ENCODE measurements around the gene TMEM181.

Gene TMEM181

DNA sequence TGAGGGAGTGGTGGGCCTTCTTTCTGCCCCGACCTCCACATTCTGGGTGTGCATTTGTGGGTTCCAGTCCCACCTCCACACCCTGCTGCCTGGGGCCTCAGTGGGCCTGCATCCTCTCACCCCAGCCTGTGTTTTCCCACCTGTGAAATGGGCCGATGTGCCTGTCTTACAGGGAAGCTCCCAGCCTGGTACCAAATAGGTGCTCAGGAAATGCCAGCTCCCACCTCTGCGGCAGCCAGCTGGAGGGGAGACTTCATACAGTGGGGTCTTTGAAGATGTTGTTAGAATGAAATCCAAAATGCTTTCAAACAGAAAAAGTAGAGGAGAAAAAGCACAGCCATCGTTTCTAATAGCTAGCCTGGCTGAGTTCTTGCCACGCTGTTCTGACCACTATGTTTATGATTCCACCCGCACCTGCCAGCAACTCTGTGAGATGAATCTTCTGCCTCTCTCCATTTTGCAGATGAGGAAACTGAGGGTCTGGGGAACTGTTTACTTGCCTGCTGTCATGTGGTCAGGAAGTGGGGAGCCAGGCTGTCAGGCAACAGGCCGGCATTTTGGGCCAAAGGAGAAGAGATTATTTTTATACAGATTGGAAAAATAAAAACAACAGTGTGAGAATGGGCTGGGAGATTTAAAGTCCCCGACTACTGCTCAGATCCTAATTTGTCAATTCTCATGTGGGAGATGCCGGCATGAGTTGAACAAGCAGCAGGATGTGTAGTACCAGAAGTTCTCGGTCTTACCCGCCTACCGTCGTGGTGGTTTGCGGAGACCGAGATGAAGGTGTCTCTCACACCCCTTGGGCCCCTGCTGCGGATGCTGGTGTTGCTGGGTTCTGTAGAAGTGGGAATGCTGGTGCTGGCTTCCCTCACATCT lies 4.6 kb downstream of the TMEM181 start:
- no peak for DNase-seq

GRCh38 chr6:158565122-158565429 lies 5.2 kb downstream of the TMEM181 start:
- no peak for DNase-seq

DNA sequence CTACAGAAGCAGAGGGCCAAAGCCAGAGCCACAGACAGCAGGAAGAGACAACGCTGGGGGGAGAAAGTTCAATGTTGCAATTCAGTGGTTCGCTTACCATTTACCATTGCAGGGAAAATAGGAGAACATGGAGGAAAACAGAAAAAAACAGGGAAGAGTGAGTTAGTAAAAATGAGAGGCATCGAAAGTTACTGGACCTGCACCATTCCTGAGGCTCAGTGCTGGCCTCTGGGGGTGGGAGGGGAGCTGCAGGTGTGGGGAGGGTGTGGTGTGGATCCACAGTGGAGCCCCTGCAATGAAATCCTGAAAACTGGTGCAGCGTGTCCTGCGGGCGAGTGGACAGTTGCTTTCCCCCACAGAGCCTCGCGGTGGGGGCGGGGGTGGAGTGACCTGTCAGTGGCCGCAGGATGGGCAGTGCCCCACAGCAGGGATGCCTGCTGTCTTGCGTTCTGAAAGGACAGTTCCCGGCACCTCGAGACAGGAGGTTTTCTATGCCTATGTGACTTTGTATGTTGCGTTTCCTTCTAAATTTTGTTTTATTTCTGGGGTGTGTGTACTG lies 5.7 kb downstream of the TMEM181 start:
- no peak for DNase-seq

GRCh38 chr6:158566207-158566818 lies 6.4 kb downstream of the TMEM181 start:
- DNase-seq: no peak

- DNase-seq: no peak
Measured at GRCh38 chr6:158567152-158567551, 7.3 kb downstream of the TMEM181 start.

GRCh38 chr6:158567871-158568401 lies 8.0 kb downstream of the TMEM181 start:
- DNase-seq: no peak

DNA sequence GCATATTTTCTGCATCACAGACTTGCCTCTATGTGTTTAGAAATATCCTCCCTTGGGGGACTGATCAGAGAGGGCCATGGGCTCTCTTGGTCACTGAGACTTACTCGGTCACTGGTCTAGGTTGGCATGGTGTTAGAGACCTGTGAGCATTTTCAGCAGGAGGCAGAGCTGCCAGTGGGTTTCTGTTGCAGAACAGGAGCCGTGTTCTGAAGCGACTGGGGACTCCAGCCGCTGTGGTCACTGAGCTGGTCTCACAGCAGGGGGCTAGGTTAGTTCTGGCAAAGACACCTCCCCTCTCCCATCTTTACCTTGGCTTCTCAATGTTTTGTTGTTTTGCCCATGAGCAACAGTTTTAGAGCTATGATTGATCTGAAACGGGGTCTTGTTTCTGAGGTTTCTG lies 8.7 kb downstream of the TMEM181 start:
- DNase-seq: no peak

- DNase-seq: no peak
Measured at GRCh38 chr6:158569036-158569435, 9.1 kb downstream of the TMEM181 start.

GRCh38 chr6:158570681-158570962 lies 10.7 kb downstream of the TMEM181 start:
- peak; percentile 19 for DNase-seq

GRCh38 chr6:158571826-158572652 lies 12.1 kb downstream of the TMEM181 start:
- no peak for DNase-seq

GRCh38 chr6:158572653-158573541 lies 13.0 kb downstream of the TMEM181 start:
- DNase-seq: no peak

DNA sequence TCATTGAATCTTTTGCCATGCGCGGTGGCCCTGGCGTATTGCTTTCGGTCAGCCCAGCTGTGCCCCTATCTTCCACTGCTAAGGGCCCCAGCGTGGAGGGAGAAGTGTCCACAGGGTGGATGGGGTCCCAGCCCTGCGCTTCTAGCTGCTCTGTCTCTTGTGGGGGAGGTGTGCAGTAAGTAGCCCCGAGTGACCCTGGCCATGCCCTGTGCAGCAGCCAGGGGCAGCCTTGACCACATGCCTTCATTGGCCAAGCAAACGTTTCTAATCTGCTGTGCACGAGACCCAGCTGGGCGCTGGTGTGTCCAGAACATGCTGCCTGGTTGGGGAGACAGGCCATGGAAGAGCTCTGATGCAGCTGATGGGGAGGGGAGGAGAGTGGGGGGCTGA lies 13.6 kb downstream of the TMEM181 start:
- no peak for DNase-seq

GRCh38 chr6:158574800-158575199 lies 14.9 kb downstream of the TMEM181 start:
- DNase-seq: no peak

DNA sequence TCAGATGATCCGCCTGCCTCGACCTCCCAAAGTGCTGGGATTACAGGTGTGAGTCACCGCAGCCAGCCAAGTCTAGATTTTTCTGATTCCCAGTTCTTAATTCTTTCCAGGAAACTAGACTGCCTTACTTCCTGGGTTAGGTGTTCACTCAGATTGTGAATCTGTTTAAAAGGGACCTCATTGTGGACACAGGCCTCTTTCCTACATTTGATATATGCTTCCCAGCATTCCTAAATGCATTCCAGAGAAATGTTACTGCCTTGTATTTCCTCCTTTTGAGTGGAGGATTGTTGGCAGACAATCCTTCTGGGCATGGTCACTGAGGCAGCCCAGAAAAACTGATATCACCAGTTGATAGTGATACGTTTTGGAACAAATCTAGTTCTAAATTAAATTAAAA lies 15.7 kb downstream of the TMEM181 start:
- no peak for DNase-seq

- no peak for DNase-seq
Measured at GRCh38 chr6:158584236-158584651, 24.4 kb downstream of the TMEM181 start.

DNA sequence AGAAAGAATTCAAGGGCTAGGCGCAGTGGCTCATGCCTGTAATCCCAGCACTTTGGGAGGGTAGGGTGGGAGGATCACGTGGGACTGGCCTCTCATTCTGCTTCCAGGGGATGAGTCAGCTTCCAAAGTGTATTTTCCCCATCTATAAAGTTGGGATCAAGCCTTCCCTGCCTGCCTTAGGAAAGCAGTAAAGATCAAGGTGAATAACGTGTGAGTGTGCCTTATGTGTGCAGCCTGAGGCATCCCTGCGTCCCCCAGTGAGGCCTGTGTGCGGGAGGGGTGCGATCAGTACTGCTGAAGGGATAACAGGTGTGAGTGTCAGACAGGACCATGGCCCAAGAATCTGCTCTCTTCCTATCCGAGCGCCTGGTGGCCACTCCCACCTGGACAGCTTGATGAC lies 26.8 kb downstream of the TMEM181 start:
- DNase-seq: no peak

DNA sequence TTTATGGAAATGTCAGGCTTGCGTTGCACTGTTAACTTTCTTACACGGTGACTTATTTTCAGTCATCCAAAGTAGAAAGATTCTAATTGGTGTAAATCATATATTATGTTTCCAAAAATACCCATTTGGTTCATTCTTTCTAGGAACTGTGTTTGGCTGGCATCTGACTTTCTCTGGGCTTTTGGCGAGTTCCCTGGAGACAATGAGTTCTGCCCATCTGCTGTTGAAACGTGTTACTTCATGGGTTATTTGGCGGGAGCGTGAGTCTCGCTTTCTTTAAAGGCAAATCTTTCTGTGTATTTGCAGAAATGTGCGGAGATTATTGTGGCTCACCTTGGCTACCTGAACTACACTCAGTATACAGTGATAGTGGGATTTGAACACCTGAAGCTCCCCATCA lies 29.5 kb downstream of the TMEM181 start:
- no peak for DNase-seq

DNA sequence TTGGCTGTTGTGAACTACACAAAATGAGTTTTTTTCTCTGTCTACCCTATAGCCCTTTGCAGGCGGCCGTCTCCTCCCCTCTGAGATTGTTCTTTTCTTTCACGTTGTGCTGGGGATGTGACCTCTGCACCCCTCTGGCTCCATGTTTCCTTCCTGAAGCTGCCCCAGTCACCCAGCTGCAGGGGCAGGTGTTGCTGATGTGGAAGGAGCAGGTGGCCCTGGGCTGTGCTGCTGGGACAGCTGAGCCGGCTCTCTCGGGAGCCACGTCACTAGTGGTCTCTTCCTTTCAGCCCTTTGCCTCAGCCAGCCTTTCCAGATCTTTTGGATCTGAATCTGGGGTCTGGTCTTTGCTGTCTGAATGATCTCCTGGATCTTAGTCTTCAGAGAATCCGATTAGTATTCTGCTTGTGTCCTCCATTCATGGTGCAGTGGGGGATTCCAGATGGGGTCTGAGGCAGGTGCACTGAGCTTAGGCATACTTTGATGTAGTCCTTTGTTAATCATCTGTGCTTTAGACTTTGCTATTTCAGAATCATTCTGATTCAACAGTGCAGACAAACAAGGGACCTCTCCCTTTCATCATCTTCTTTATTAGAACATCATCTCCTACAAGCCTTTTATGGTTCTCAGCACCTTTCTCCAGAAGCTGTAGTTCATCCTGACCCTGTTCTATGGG lies 31.4 kb downstream of the TMEM181 start:
- no peak for DNase-seq

DNA sequence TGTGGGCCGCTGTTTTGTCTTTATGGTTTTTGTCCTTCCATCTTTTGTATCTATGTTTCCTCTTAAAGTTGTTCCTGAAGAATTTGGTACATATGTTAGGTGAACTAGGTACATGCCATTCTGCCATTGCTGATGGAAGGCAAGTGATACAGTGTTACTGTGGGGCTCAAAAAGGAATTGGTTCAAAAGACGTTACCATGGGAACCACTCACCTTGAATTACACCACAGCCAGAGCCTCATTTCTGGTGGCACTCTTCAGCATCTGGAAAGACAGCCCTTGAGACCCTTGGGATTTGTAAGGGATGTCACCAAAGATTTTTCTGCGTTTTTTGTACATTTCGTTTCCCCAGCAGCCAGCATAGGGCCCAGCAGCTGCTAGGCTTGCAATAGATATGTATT lies 31.9 kb downstream of the TMEM181 start:
- DNase-seq: no peak

GRCh38 chr6:158593670-158594069 lies 33.8 kb downstream of the TMEM181 start:
- DNase-seq: no peak

DNA sequence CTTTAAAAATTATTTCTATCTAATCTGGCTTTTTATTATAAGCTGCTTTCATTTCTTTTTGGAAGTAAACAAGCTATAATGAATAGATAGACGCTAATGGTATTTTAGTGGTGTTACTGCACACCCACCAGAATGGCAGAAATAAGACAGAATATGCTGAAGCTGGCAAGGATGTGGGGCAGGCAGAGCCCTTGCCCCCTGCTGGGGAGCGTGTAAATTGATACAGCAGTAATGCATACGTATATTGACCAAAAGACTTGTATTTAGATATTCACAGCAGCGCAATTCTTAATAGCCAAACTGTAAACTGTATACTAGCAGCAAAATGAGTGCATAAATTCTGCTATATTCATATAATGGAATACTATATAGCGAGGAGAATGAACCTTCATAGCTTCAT lies 35.3 kb downstream of the TMEM181 start:
- DNase-seq: no peak

DNA sequence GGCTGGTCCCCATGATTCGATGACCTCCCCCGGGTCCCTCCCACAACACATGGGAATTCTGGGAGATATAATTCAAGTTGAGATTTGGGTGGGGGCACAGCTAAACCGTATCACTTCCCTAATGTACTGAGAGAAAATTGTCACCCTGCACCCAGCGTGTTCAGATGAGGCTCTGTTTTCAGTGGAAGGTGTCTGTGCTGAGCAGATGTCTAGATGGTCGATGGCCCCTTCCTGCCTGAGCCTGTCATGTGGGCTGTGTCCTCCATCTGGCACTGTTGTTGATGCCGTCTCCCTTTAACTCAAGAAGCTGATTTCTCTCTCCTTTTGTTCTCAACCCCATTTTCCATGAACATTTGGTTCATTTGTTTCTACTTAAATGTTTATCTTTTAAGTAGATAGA lies 37.0 kb downstream of the TMEM181 start:
- no peak for DNase-seq

Measured in NCI-H1092 treated with DMSO at 0.1 percent for 48 hours (cell line).